Activated CD4-positive, alpha-beta T cell treated with anti-CD3 and anti-CD28 coated beads, Interleukin-2, amount 10 ng/mL, durations not matched to agents 7 days and 5 days (primary cell): ENCODE results near the gene PSMD13. TPM values are rescaled to one million over a fixed set of nuclear protein-coding genes. Genes with fewer than 3 reads are reported as not detected.

Source experiments
- CTCF ChIA-PET: fragments of 350-600 bp; sonication (Branson Sonifier 250); formaldehyde crosslinking; loops from one replicate; lab custom pipeline; 2021; ENCODE audit warnings: antibody characterized with exemption; lab: Charles Lee
- POLR2A ChIA-PET: fragments of 350-600 bp; sonication (Branson Sonifier 250); formaldehyde crosslinking; loops from one replicate; lab custom pipeline; 2021; ENCODE audit warnings: antibody characterized with exemption; lab: Charles Lee
- DNase-seq: peaks from one replicate; pipeline ENCODE4 v3.0.0-alpha.2; 2020
- H3K27ac Mint-ChIP-seq: one replicate; pipeline ENCODE4 v1.8.0; 2021; ENCODE audit warnings: mild to moderate bottlenecking, moderate library complexity, mixed read lengths
- H3K27me3 Mint-ChIP-seq: one replicate; pipeline ENCODE4 v1.8.0; 2021; ENCODE audit warnings: mixed read lengths
- H3K36me3 Mint-ChIP-seq: one replicate; pipeline ENCODE4 v1.8.0; 2021; ENCODE audit warnings: low read depth, mixed read lengths
- H3K4me1 Mint-ChIP-seq: one replicate; pipeline ENCODE4 v1.8.0; 2021; ENCODE audit warnings: mixed read lengths
- H3K4me3 Mint-ChIP-seq: one replicate; pipeline ENCODE4 v1.8.0; 2021; ENCODE audit warnings: mild to moderate bottlenecking, moderate library complexity, mixed read lengths
- H3K9me3 Mint-ChIP-seq: one replicate; pipeline ENCODE4 v1.8.0; 2021; ENCODE audit warnings: mixed read lengths
- total RNA-seq, 2 experiments: library from RNA; stranded (reverse); gene quantifications; one replicate each; pipeline ENCODE4 v1.2.3, GENCODE V29; 2021

PSMD13 gene
- total RNA-seq, 2 experiments from 2014 or later: 125 to 153 TPM

GRCh38 chr11:249062-249461 is 12.3 kb downstream of the PSMD13 start:
- Mint-ChIP-seq H3K27ac (no peak overlapping the region), H3K9me3 (no peaks in the 10 kb centered on the region), H3K36me3 (peaks cover 75% of the 10 kb centered on the region), H3K4me3 (no peak overlapping the region), H3K27me3 (no peaks in the 10 kb centered on the region), H3K4me1 (peaks cover 25% of the 10 kb centered on the region)
- ChIA-PET POLR2A (no interaction called here), CTCF (interaction anchor here (0.8 to 3.3 kb wide), 5 partner anchors 10 to 36 kb away, joined by 3 to 16 read pairs (median 9); no protein-coding TSS in a partner anchor)
- no peak for DNase-seq

GRCh38 chr11:250274-250673 is 13.5 kb downstream of the PSMD13 start:
- POLR2A ChIA-PET: interaction anchor here (0.9 kb wide), 1 partner anchor 67 kb away, joined by 3 read pairs; no protein-coding TSS in a partner anchor
- H3K27me3 Mint-ChIP-seq: no peaks in the 10 kb centered on the region
- no peak overlapping the region for H3K27ac Mint-ChIP-seq
- peaks cover 68% of the 10 kb centered on the region for H3K36me3 Mint-ChIP-seq
- DNase-seq: no peak
- CTCF ChIA-PET: interaction anchor here (0.6 to 3.3 kb wide), 32 partner anchors 9 to 515 kb away, joined by 3 to 16 read pairs (median 4); partner anchors contain the start of genes EPS8L2, NLRP6 and PTDSS2
- H3K4me3 Mint-ChIP-seq: no peak overlapping the region
- H3K4me1 Mint-ChIP-seq: peaks cover 19% of the 10 kb centered on the region
- no peaks in the 10 kb centered on the region for H3K9me3 Mint-ChIP-seq

GRCh38 chr11:250740-251299 is 14.0 kb downstream of the PSMD13 start:
- POLR2A ChIA-PET: interaction anchor here (0.9 kb wide), 1 partner anchor 66 kb away, joined by 3 read pairs; no protein-coding TSS in a partner anchor
- Mint-ChIP-seq H3K4me1 (peaks cover 17% of the 10 kb centered on the region), H3K27me3 (no peaks in the 10 kb centered on the region), H3K4me3 (no peak overlapping the region), H3K36me3 (peaks cover 62% of the 10 kb centered on the region), H3K9me3 (no peaks in the 10 kb centered on the region), H3K27ac (peak overlapping the region; percentile 81)
- CTCF ChIA-PET: interaction anchor here (0.6 to 3.3 kb wide), 35 partner anchors 9 to 515 kb away, joined by 3 to 16 read pairs (median 4); partner anchors contain the start of genes EPS8L2, NLRP6 and PTDSS2
- DNase-seq: peak; percentile 89

GRCh38 chr11:251550-251949 is 14.8 kb downstream of the PSMD13 start:
- Mint-ChIP-seq H3K27ac (no peak overlapping the region), H3K36me3 (peaks cover 56% of the 10 kb centered on the region), H3K4me3 (no peak overlapping the region), H3K4me1 (peaks cover 17% of the 10 kb centered on the region), H3K9me3 (no peaks in the 10 kb centered on the region), H3K27me3 (no peaks in the 10 kb centered on the region)
- DNase-seq: no peak
- CTCF ChIA-PET: interaction anchor here (0.8 to 3.3 kb wide), 26 partner anchors 8 to 267 kb away, joined by 3 to 16 read pairs (median 5); partner anchors contain the start of genes NLRP6 and PTDSS2
- POLR2A ChIA-PET: no interaction called here

- H3K4me1 Mint-ChIP-seq: peaks cover 17% of the 10 kb centered on the region
- POLR2A ChIA-PET: no interaction called here
- H3K9me3 Mint-ChIP-seq: no peaks in the 10 kb centered on the region
- H3K27me3 Mint-ChIP-seq: no peaks in the 10 kb centered on the region
- no peak overlapping the region for H3K4me3 Mint-ChIP-seq
- peaks cover 47% of the 10 kb centered on the region for H3K36me3 Mint-ChIP-seq
- no peak for DNase-seq
- CTCF ChIA-PET: no interaction called here
- no peak overlapping the region for H3K27ac Mint-ChIP-seq
Observed at GRCh38 chr11:252666-253065, 15.9 kb downstream of the PSMD13 start.

GRCh38 chr11:253160-253885 is 16.5 kb downstream of the PSMD13 start:
- H3K27me3 Mint-ChIP-seq: no peaks in the 10 kb centered on the region
- DNase-seq: no peak
- CTCF ChIA-PET: interaction anchor here (0.6 to 0.8 kb wide), 2 partner anchors 46 to 685 kb away, joined by 3 read pairs; partner anchors contain the start of gene IFITM5
- peaks cover 41% of the 10 kb centered on the region for H3K36me3 Mint-ChIP-seq
- peak overlapping the region; percentile 39 for H3K27ac Mint-ChIP-seq
- POLR2A ChIA-PET: no interaction called here
- H3K4me1 Mint-ChIP-seq: peaks cover 17% of the 10 kb centered on the region
- H3K4me3 Mint-ChIP-seq: no peak overlapping the region
- no peaks in the 10 kb centered on the region for H3K9me3 Mint-ChIP-seq

- ChIA-PET CTCF (interaction anchor here (0.6 to 1.8 kb wide), 3 partner anchors 45 to 685 kb away, joined by 3 to 4 read pairs (median 3); partner anchors contain the start of gene IFITM5), POLR2A (no interaction called here)
- H3K27ac Mint-ChIP-seq: no peak overlapping the region
Observed at GRCh38 chr11:253886-254270, 17.1 kb downstream of the PSMD13 start.

GRCh38 chr11:255176-255575 is 18.4 kb downstream of the PSMD13 start:
- ChIA-PET CTCF (interaction anchor here (1.8 kb wide), 1 partner anchor 264 kb away, joined by 4 read pairs; no protein-coding TSS in a partner anchor), POLR2A (no interaction called here)
- H3K4me3 Mint-ChIP-seq: no peak overlapping the region
- no peak overlapping the region for H3K27ac Mint-ChIP-seq
- H3K36me3 Mint-ChIP-seq: peaks cover 32% of the 10 kb centered on the region
- no peaks in the 10 kb centered on the region for H3K9me3 Mint-ChIP-seq
- peaks cover 13% of the 10 kb centered on the region for H3K4me1 Mint-ChIP-seq
- H3K27me3 Mint-ChIP-seq: no peaks in the 10 kb centered on the region
- no peak for DNase-seq

More at GRCh38 chr11:253886-254270, 17.1 kb downstream of the PSMD13 start:
- Mint-ChIP-seq H3K4me1 (peaks cover 17% of the 10 kb centered on the region), H3K4me3 (peak overlapping the region; percentile 8), H3K9me3 (no peaks in the 10 kb centered on the region), H3K36me3 (peaks cover 38% of the 10 kb centered on the region), H3K27me3 (no peaks in the 10 kb centered on the region)
- DNase-seq: no peak

GRCh38 chr11:255816-256215 is 19.0 kb downstream of the PSMD13 start:
- POLR2A ChIA-PET: no interaction called here
- no peaks in the 10 kb centered on the region for H3K9me3 Mint-ChIP-seq
- CTCF ChIA-PET: interaction anchor here (1.8 kb wide), 1 partner anchor 263 kb away, joined by 4 read pairs; no protein-coding TSS in a partner anchor
- H3K27ac Mint-ChIP-seq: no peak overlapping the region
- H3K36me3 Mint-ChIP-seq: peaks cover 26% of the 10 kb centered on the region
- H3K4me1 Mint-ChIP-seq: peaks cover 8% of the 10 kb centered on the region
- H3K4me3 Mint-ChIP-seq: no peak overlapping the region
- no peaks in the 10 kb centered on the region for H3K27me3 Mint-ChIP-seq
- DNase-seq: no peak

- Mint-ChIP-seq H3K36me3 (peaks cover 16% of the 10 kb centered on the region), H3K27ac (no peak overlapping the region), H3K4me1 (peaks cover 2% of the 10 kb centered on the region), H3K9me3 (no peaks in the 10 kb centered on the region), H3K27me3 (no peaks in the 10 kb centered on the region), H3K4me3 (no peak overlapping the region)
- ChIA-PET POLR2A (no interaction called here), CTCF (interaction anchor here (2.0 kb wide), 1 partner anchor 9 kb away, joined by 6 read pairs; no protein-coding TSS in a partner anchor)
- no peak for DNase-seq
Observed at GRCh38 chr11:256952-257737, 20.4 kb downstream of the PSMD13 start.

- H3K27me3 Mint-ChIP-seq: no peaks in the 10 kb centered on the region
- H3K36me3 Mint-ChIP-seq: peaks cover 9% of the 10 kb centered on the region
- H3K4me1 Mint-ChIP-seq: peaks cover 2% of the 10 kb centered on the region
- no peaks in the 10 kb centered on the region for H3K9me3 Mint-ChIP-seq
- H3K4me3 Mint-ChIP-seq: no peak overlapping the region
- DNase-seq: no peak
- ChIA-PET POLR2A (no interaction called here), CTCF (interaction anchor here (0.6 to 2.0 kb wide), 2 partner anchors 10 to 104 kb away, joined by 3 to 6 read pairs; no protein-coding TSS in a partner anchor)
- no peak overlapping the region for H3K27ac Mint-ChIP-seq
Observed at GRCh38 chr11:257766-258493, 21.2 kb downstream of the PSMD13 start.
